Measurements from ENCODE around the gene ETF1.

The ETF1 gene

GRCh38 chr5:138528744-138529469 lies 14.1 kb downstream of the ETF1 start:
- DNase-seq: no peak

GRCh38 chr5:138528208-138528607 lies 14.8 kb downstream of the ETF1 start:
- no peak for DNase-seq

GRCh38 chr5:138527170-138527569 lies 15.9 kb downstream of the ETF1 start:
- no peak for DNase-seq

GRCh38 chr5:138523406-138523805 lies 19.6 kb downstream of the ETF1 start:
- DNase-seq: no peak

GRCh38 chr5:138520971-138521370 lies 22.1 kb downstream of the ETF1 start:
- no peak for DNase-seq

GRCh38 chr5:138517437-138517836 lies 25.6 kb downstream of the ETF1 start:
- DNase-seq: no peak

GRCh38 chr5:138515556-138516245 lies 27.3 kb downstream of the ETF1 start:
- no peak for DNase-seq

- peak; percentile 11 to 42 for DNase-seq
Measured at GRCh38 chr5:138514021-138514420, 29.0 kb downstream of the ETF1 start.

- DNase-seq: no peak
Measured at GRCh38 chr5:138508958-138509357, 34.1 kb downstream of the ETF1 start.

- peak; percentile 54 to 62 for DNase-seq
Measured at GRCh38 chr5:138507485-138507884, 35.6 kb downstream of the ETF1 start.

GRCh38 chr5:138506370-138507306 lies 36.4 kb downstream of the ETF1 start:
- DNase-seq: no peak

- DNase-seq: no peak
Measured at GRCh38 chr5:138504799-138505198, 38.2 kb downstream of the ETF1 start.

GRCh38 chr5:138503487-138504270 lies 39.4 kb downstream of the ETF1 start:
- DNase-seq: peak; percentile 66 to 68

- no peak for DNase-seq
Measured at GRCh38 chr5:138502521-138502920, 40.5 kb downstream of the ETF1 start.

GRCh38 chr5:138502121-138502520 lies 40.9 kb downstream of the ETF1 start:
- DNase-seq: no peak

- no peak for DNase-seq
Measured at GRCh38 chr5:138498376-138498775, 44.7 kb downstream of the ETF1 start.

GRCh38 chr5:138495351-138495750 lies 47.7 kb downstream of the ETF1 start:
- no peak for DNase-seq

GRCh38 chr5:138492560-138493045 lies 50.4 kb downstream of the ETF1 start:
- DNase-seq: no peak

- peak; percentile 81 to 91 for DNase-seq
Measured at GRCh38 chr5:138491669-138492559, 51.1 kb downstream of the ETF1 start.

- DNase-seq: no peak
Measured at GRCh38 chr5:138491284-138491648, 51.8 kb downstream of the ETF1 start.

GRCh38 chr5:138490648-138491283 lies 52.3 kb downstream of the ETF1 start:
- no peak for DNase-seq
